PC-3 (cell line): ENCODE results near the gene EVC.

ENCODE experiments used
- EZH2 ChIP-seq: fragments of 300-600 bp; sonication (generic); IDR thresholded peaks from one replicate; pipeline ENCODE4 v1.6.1; 2017; ENCODE audit warnings: antibody characterized with exemption, mild to moderate bottlenecking, low read length; ENCODE audit not compliant: unreplicated experiment
- TF ChIP-seq, protein P1 (sequence below): fragments of 300-600 bp; sonication (generic); conservative IDR thresholded peaks from 2 replicates; pipeline ENCODE4 v1.5.1; 2017; ENCODE audit warnings: antibody characterized with exemption, low read depth, mild to moderate bottlenecking, low read length

DNA sequence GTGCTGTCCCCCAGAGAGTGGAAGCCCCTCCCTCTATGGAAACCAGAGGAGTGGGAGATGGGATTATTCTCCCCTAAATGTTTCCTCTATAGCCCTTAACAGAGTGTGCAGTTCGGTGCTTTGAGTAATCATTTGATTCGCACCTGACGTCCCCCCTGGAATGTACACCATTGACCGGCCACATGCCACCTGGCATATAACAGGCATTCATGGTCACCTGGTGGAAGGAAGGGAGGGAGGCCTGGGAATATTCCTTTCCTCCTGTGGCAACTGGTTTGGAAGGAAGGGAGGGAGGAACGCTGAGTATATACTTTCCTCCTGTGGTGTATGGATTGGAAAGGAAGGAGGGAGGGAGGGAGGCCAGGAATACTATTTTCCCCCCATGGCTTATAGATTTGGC, 104.6 kb downstream of the EVC start:
- TF ChIP-seq, protein P1, sequence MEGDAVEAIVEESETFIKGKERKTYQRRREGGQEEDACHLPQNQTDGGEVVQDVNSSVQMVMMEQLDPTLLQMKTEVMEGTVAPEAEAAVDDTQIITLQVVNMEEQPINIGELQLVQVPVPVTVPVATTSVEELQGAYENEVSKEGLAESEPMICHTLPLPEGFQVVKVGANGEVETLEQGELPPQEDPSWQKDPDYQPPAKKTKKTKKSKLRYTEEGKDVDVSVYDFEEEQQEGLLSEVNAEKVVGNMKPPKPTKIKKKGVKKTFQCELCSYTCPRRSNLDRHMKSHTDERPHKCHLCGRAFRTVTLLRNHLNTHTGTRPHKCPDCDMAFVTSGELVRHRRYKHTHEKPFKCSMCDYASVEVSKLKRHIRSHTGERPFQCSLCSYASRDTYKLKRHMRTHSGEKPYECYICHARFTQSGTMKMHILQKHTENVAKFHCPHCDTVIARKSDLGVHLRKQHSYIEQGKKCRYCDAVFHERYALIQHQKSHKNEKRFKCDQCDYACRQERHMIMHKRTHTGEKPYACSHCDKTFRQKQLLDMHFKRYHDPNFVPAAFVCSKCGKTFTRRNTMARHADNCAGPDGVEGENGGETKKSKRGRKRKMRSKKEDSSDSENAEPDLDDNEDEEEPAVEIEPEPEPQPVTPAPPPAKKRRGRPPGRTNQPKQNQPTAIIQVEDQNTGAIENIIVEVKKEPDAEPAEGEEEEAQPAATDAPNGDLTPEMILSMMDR: no peak
- TF ChIP-seq EZH2: no peak
